COLO668 (cell line): ENCODE data around the gene TPP1.
A peak's percentile ranks its signal among the peaks of the same experiment; 100 is the strongest.

Experiments
- DNase-seq: peaks from one replicate; lab custom pipeline; 2025; ENCODE audit not compliant: unreplicated experiment; lab: John Stamatoyannopoulos, UW

TPP1 gene

GRCh38 chr11:6647836-6648235 is 28.6 kb upstream of the TPP1 start:
- no peak for DNase-seq

- DNase-seq = no peak
Measured at GRCh38 chr11:6646918-6647679, 27.9 kb upstream of the TPP1 start.

GRCh38 chr11:6646576-6646917 is 27.3 kb upstream of the TPP1 start:
- DNase-seq = no peak

- DNase-seq = no peak
Measured at GRCh38 chr11:6646071-6646470, 26.8 kb upstream of the TPP1 start.

GRCh38 chr11:6642957-6643356 is 23.7 kb upstream of the TPP1 start:
- DNase-seq = no peak

- no peak for DNase-seq
Measured at GRCh38 chr11:6640985-6641701, 21.9 kb upstream of the TPP1 start.

- no peak for DNase-seq
Measured at GRCh38 chr11:6640036-6640984, 21.1 kb upstream of the TPP1 start.

GRCh38 chr11:6638429-6638828 is 19.2 kb upstream of the TPP1 start:
- DNase-seq = no peak

- no peak for DNase-seq
Measured at GRCh38 chr11:6637871-6638270, 18.6 kb upstream of the TPP1 start.

- DNase-seq = no peak
Measured at GRCh38 chr11:6636480-6636879, 17.3 kb upstream of the TPP1 start.

- DNase-seq = peak; percentile 4
Measured at GRCh38 chr11:6635082-6635932, 16.1 kb upstream of the TPP1 start.

GRCh38 chr11:6634534-6634933 is 15.3 kb upstream of the TPP1 start:
- DNase-seq = no peak

GRCh38 chr11:6633422-6634408 is 14.5 kb upstream of the TPP1 start:
- no peak for DNase-seq

GRCh38 chr11:6632116-6633073 is 13.2 kb upstream of the TPP1 start:
- DNase-seq = no peak

GRCh38 chr11:6631361-6631890 is 12.2 kb upstream of the TPP1 start:
- no peak for DNase-seq

GRCh38 chr11:6630632-6631291 is 11.5 kb upstream of the TPP1 start:
- DNase-seq = no peak

GRCh38 chr11:6629892-6630631 is 10.8 kb upstream of the TPP1 start:
- DNase-seq = peak; percentile 87
